Activated B cell treated with CpG ODN at 0.5 μM for 24 hours (primary cell): ENCODE data around the gene MYLK2. TPM values are rescaled to one million over a fixed set of nuclear protein-coding genes. Genes with fewer than 3 reads are reported as not detected.

Source experiments
- ATAC-seq: fragments of 200-7000 bp; cut with Tn5 transposase; one replicate; pipeline ENCODE4 v1.10.0; 2021; ENCODE audit warnings: low read depth, mild to moderate bottlenecking, moderate library complexity
- CTCF ChIA-PET: fragments of 350-600 bp; sonication (Branson Sonifier 250); formaldehyde crosslinking; loops from one replicate; lab custom pipeline; 2021; ENCODE audit warnings: antibody characterized with exemption; lab: Charles Lee
- POLR2A ChIA-PET: fragments of 350-600 bp; sonication (Branson Sonifier 250); formaldehyde crosslinking; loops from one replicate; lab custom pipeline; 2021; ENCODE audit warnings: antibody characterized with exemption; lab: Charles Lee
- DNase-seq: peaks from one replicate; pipeline ENCODE4 v3.0.0; 2022
- H3K27ac Mint-ChIP-seq: one replicate; pipeline ENCODE4 v1.8.0; 2020; ENCODE audit warnings: mixed read lengths
- H3K27me3 Mint-ChIP-seq: one replicate; pipeline ENCODE4 v1.8.0; 2021; ENCODE audit warnings: mixed read lengths
- H3K36me3 Mint-ChIP-seq: one replicate; pipeline ENCODE4 v1.8.0; 2021; ENCODE audit warnings: low read depth, mixed read lengths
- H3K4me1 Mint-ChIP-seq: one replicate; pipeline ENCODE4 v1.8.0; 2021; ENCODE audit warnings: mixed read lengths
- H3K4me3 Mint-ChIP-seq: one replicate; pipeline ENCODE4 v1.8.0; 2020; ENCODE audit warnings: mild to moderate bottlenecking, mixed read lengths
- H3K9me3 Mint-ChIP-seq: one replicate; pipeline ENCODE4 v1.8.0; 2020; ENCODE audit warnings: mixed read lengths
- CTCF ChIP-seq: fragments of 200-600 bp; IDR thresholded peaks from one replicate; pipeline ENCODE4 v1.8.0; 2022; ENCODE audit warnings: antibody characterized with exemption, mild to moderate bottlenecking
- intact Hi-C: fragments of 100-400 bp; cut with micrococcal nuclease; formaldehyde crosslinking; loops from one replicate; pipeline ENCODE4 v1.15.1; 2024
- total RNA-seq: library from RNA; stranded (reverse); gene quantifications from 2 replicates; pipeline ENCODE4 v1.2.3, GENCODE V29; 2022

The MYLK2 gene
- total RNA-seq, 1 donor from 2014 or later, result not detected

GRCh38 chr20:31781945-31782344 is 37.2 kb upstream of the MYLK2 start:
- no peak for TF ChIP-seq CTCF
- no peaks in the 10 kb centered on the region for H3K4me1 Mint-ChIP-seq
- intact Hi-C loops, result no loop called here
- ATAC-seq (no peak), DNase-seq (no peak)
- no peak overlapping the region for H3K4me3 Mint-ChIP-seq
- ChIA-PET CTCF (no interaction called here), POLR2A (no interaction called here)
- H3K36me3 Mint-ChIP-seq, result no peaks in the 10 kb centered on the region
- H3K27ac Mint-ChIP-seq, result no peak overlapping the region
- H3K9me3 Mint-ChIP-seq, result no peaks in the 10 kb centered on the region
- no peaks in the 10 kb centered on the region for H3K27me3 Mint-ChIP-seq

GRCh38 chr20:31784354-31785044 is 34.7 kb upstream of the MYLK2 start:
- DNase-seq (no peak), ATAC-seq (no peak)
- Mint-ChIP-seq H3K27ac (no peak overlapping the region), H3K36me3 (no peaks in the 10 kb centered on the region), H3K4me3 (no peak overlapping the region), H3K4me1 (no peaks in the 10 kb centered on the region), H3K27me3 (no peaks in the 10 kb centered on the region), H3K9me3 (no peaks in the 10 kb centered on the region)
- POLR2A ChIA-PET, result no interaction called here
- CTCF ChIA-PET, result no interaction called here
- TF ChIP-seq CTCF, result no peak
- intact Hi-C loops, result no loop called here

- Mint-ChIP-seq H3K27ac (no peak overlapping the region), H3K36me3 (no peaks in the 10 kb centered on the region), H3K4me3 (no peak overlapping the region), H3K9me3 (no peaks in the 10 kb centered on the region), H3K4me1 (no peaks in the 10 kb centered on the region), H3K27me3 (no peaks in the 10 kb centered on the region)
- intact Hi-C loops, result no loop called here
- CTCF ChIA-PET, result no interaction called here
- POLR2A ChIA-PET, result interaction anchor here (0.6 kb wide), 1 partner anchor 12 kb away, joined by 6 read pairs; no protein-coding TSS in a partner anchor
- no peak for DNase-seq
- ATAC-seq, result no peak
- no peak for TF ChIP-seq CTCF
Observed at GRCh38 chr20:31785089-31785488, 34.1 kb upstream of the MYLK2 start.

- DNase-seq (no peak), ATAC-seq (no peak)
- Mint-ChIP-seq H3K9me3 (no peaks in the 10 kb centered on the region), H3K36me3 (no peaks in the 10 kb centered on the region), H3K4me3 (no peak overlapping the region), H3K27ac (no peak overlapping the region), H3K27me3 (no peaks in the 10 kb centered on the region), H3K4me1 (no peaks in the 10 kb centered on the region)
- POLR2A ChIA-PET, result no interaction called here
- TF ChIP-seq CTCF, result no peak
- intact Hi-C loops, result no loop called here
- CTCF ChIA-PET, result interaction anchor here (0.6 kb wide), 1 partner anchor 61 kb away, joined by 3 read pairs; no protein-coding TSS in a partner anchor
Observed at GRCh38 chr20:31788578-31788977, 30.6 kb upstream of the MYLK2 start.

- H3K9me3 Mint-ChIP-seq, result no peaks in the 10 kb centered on the region
- no peaks in the 10 kb centered on the region for H3K27me3 Mint-ChIP-seq
- ChIA-PET CTCF (no interaction called here), POLR2A (no interaction called here)
- intact Hi-C loops, result no loop called here
- TF ChIP-seq CTCF, result no peak
- DNase-seq (no peak), ATAC-seq (no peak)
- H3K27ac Mint-ChIP-seq, result no peak overlapping the region
- no peak overlapping the region for H3K4me3 Mint-ChIP-seq
- H3K36me3 Mint-ChIP-seq, result no peaks in the 10 kb centered on the region
- H3K4me1 Mint-ChIP-seq, result no peaks in the 10 kb centered on the region
Observed at GRCh38 chr20:31790401-31790800, 28.8 kb upstream of the MYLK2 start.
